Endometrial microvascular endothelial cells (primary cell): Measurements from ENCODE around the gene CLIC3. TPM values are rescaled to one million over a fixed set of nuclear protein-coding genes. Genes with fewer than 3 reads are reported as not detected.

Experiments
- in situ Hi-C: cut with HindIII; loops from 2 replicates; pipeline ENCODE4 v1.10.0; 2017; ENCODE audit warnings: low sequenced_read_pairs, low pct_unique_long_range_greater_than_20kb; ENCODE audit errors: inconsistent ontology term
- total RNA-seq: library from RNA; depleted of rRNA; stranded (reverse); fragments of >200 nt; gene quantifications from one replicate; pipeline ENCODE4 v1.2.3, GENCODE V29; 2015; ENCODE audit errors: inconsistent ontology term

The CLIC3 gene
- total RNA-seq, 1 donor from 2014 or later = 4.8 TPM

- in situ Hi-C loops = no loop called here
These were observed 11.3 kb downstream of the CLIC3 start for GRCh38 chr9:136985027-136985602.

- in situ Hi-C loops = no loop called here
These were observed 11.8 kb downstream of the CLIC3 start for GRCh38 chr9:136984464-136985026.

GRCh38 chr9:136983656-136984314 is 12.6 kb downstream of the CLIC3 start:
- in situ Hi-C loops = no loop called here

- in situ Hi-C loops = no loop called here
These were observed 13.2 kb downstream of the CLIC3 start for GRCh38 chr9:136983167-136983566.

- in situ Hi-C loops = no loop called here
These were observed 13.9 kb downstream of the CLIC3 start, which contains the start of gene LCNL1 for GRCh38 chr9:136982232-136983051. LCNL1 (plus strand) TSS chr9:136982993; CDS start chr9:136983587, 594 bp downstream.

GRCh38 chr9:136981588-136982231 is 14.7 kb downstream of the CLIC3 start:
- in situ Hi-C loops = no loop called here

- in situ Hi-C loops = no loop called here
These were observed 15.5 kb downstream of the CLIC3 start for GRCh38 chr9:136980669-136981478.

- in situ Hi-C loops = no loop called here
These were observed 16.4 kb downstream of the CLIC3 start for GRCh38 chr9:136979769-136980587.

- in situ Hi-C loops = no loop called here
These were observed 17.4 kb downstream of the CLIC3 start for GRCh38 chr9:136978865-136979544.

GRCh38 chr9:136978073-136978864 is 18.1 kb downstream of the CLIC3 start:
- in situ Hi-C loops = no loop called here

- in situ Hi-C loops = no loop called here
These were observed 18.7 kb downstream of the CLIC3 start for GRCh38 chr9:136977649-136978072.

- in situ Hi-C loops = no loop called here
These were observed 19.1 kb downstream of the CLIC3 start, which contains the start of gene PTGDS for GRCh38 chr9:136977223-136977622. PTGDS (plus strand) TSS chr9:136977504; CDS start chr9:136977579, 75 bp downstream.

- in situ Hi-C loops = no loop called here
These were observed 20.7 kb downstream of the CLIC3 start for GRCh38 chr9:136975644-136976043.

GRCh38 chr9:136974817-136975535 is 21.4 kb downstream of the CLIC3 start:
- in situ Hi-C loops = no loop called here
